ENCODE data around the gene MAGEB1. TPM values are rescaled to one million over a fixed set of nuclear protein-coding genes. Genes with fewer than 3 reads are reported as not detected.

The MAGEB1 gene
- polyA plus RNA-seq, 3 donors = not detected

GRCh38 chrX:30248854-30249253 is 1.9 kb downstream of the MAGEB1 start:
- H3K4me1 Mint-ChIP-seq = no peaks in the 10 kb centered on the region
- Histone ChIP-seq H3K4me2 (replicated peaks; ENCODE audit: extremely low read depth, low read length, poor library complexity, severe bottlenecking) (no peak overlapping the region), H3K4me3 (replicated peaks in 1 of 3; ENCODE audit: low read depth in 2 of 3, low read length in 3 of 3) (no peak overlapping the region), H3K27ac (ENCODE audit: low read depth in 1 of 2, low read length in 2 of 2) (no peak overlapping the region), H4K20me1 (ENCODE audit: insufficient read depth, low read length) (no peaks in the 10 kb centered on the region), H3K9me3 (replicated peaks in 1 of 2; ENCODE audit: control insufficient read depth in 1 of 2, insufficient read depth in 1 of 2, low read length in 2 of 2) (no peaks in the 10 kb centered on the region), H3K9ac (ENCODE audit: insufficient read depth, low read length, poor library complexity, severe bottlenecking) (no peak overlapping the region), H3K27me3 (ENCODE audit: control insufficient read depth in 2 of 2, insufficient read depth in 2 of 2, low read length in 2 of 2) (no peaks in the 10 kb centered on the region), H3K79me2 (ENCODE audit: insufficient read depth, low read length) (no peaks in the 10 kb centered on the region), H2AFZ (ENCODE audit: insufficient read depth, low read depth, low read length, poor library complexity, severe bottlenecking) (no peak overlapping the region), H3K4me1 (ENCODE audit: control insufficient read depth in 1 of 2, insufficient read depth in 2 of 2, low read length in 2 of 2) (no peaks in the 10 kb centered on the region), H3K36me3 (replicated peaks in 1 of 2; ENCODE audit: control insufficient read depth in 1 of 2, insufficient read depth in 2 of 2, low read length in 2 of 2) (no peaks in the 10 kb centered on the region)
- H3K9me3 Mint-ChIP-seq = peaks cover 0 to 12% (median 6%) of the 10 kb centered on the region in 7 donors
- no peak overlapping the region for H3K4me3 Mint-ChIP-seq
- no peaks in the 10 kb centered on the region for H3K36me3 Mint-ChIP-seq
- no peak for DNase-seq
- intact Hi-C loops (cut with micrococcal nuclease) = no loop called here
- peaks cover 2 to 3% (median 2%) of the 10 kb centered on the region in 3 donors for H3K27me3 Mint-ChIP-seq (ENCODE audit: low read depth in 3 of 3)
- no peak overlapping the region for H3K27ac Mint-ChIP-seq
- WGBS (ENCODE audit: insufficient coverage) = no CpG with 5 or more reads among the region's 4 CpGs
- TF ChIP-seq CTCF (IDR thresholded peaks at IDR 0.05) = no peak

GRCh38 chrX:30253257-30253656 is 6.3 kb downstream of the MAGEB1 start:
- Histone ChIP-seq H3K4me2 (replicated peaks; ENCODE audit: extremely low read depth, low read length, poor library complexity, severe bottlenecking) (no peak overlapping the region), H3K79me2 (ENCODE audit: insufficient read depth, low read length) (no peaks in the 10 kb centered on the region), H2AFZ (ENCODE audit: insufficient read depth, low read depth, low read length, poor library complexity, severe bottlenecking) (no peak overlapping the region), H3K9ac (ENCODE audit: insufficient read depth, low read length, poor library complexity, severe bottlenecking) (no peak overlapping the region), H3K27me3 (ENCODE audit: control insufficient read depth in 2 of 2, insufficient read depth in 2 of 2, low read length in 2 of 2) (no peaks in the 10 kb centered on the region), H4K20me1 (ENCODE audit: insufficient read depth, low read length) (no peaks in the 10 kb centered on the region), H3K27ac (ENCODE audit: low read depth in 1 of 2, low read length in 2 of 2) (no peak overlapping the region), H3K4me3 (replicated peaks in 1 of 3; ENCODE audit: low read depth in 2 of 3, low read length in 3 of 3) (no peak overlapping the region), H3K36me3 (replicated peaks in 1 of 2; ENCODE audit: control insufficient read depth in 1 of 2, insufficient read depth in 2 of 2, low read length in 2 of 2) (no peaks in the 10 kb centered on the region), H3K4me1 (ENCODE audit: control insufficient read depth in 1 of 2, insufficient read depth in 2 of 2, low read length in 2 of 2) (no peaks in the 10 kb centered on the region), H3K9me3 (replicated peaks in 1 of 2; ENCODE audit: control insufficient read depth in 1 of 2, insufficient read depth in 1 of 2, low read length in 2 of 2) (peaks cover 0 to 5% of the 10 kb centered on the region in 2 donors)
- H3K27ac Mint-ChIP-seq = no peak overlapping the region
- intact Hi-C loops (cut with micrococcal nuclease) = no loop called here
- H3K9me3 Mint-ChIP-seq = peaks cover 2 to 7% (median 5%) of the 10 kb centered on the region in 7 donors
- TF ChIP-seq CTCF (IDR thresholded peaks at IDR 0.05) = no peak
- H3K4me3 Mint-ChIP-seq = no peak overlapping the region
- no peaks in the 10 kb centered on the region for H3K4me1 Mint-ChIP-seq
- no peak for DNase-seq
- H3K36me3 Mint-ChIP-seq = no peaks in the 10 kb centered on the region
- peaks cover 0 to 3% (median 2%) of the 10 kb centered on the region in 3 donors for H3K27me3 Mint-ChIP-seq (ENCODE audit: low read depth in 3 of 3)
- WGBS (ENCODE audit: insufficient coverage) = no CpG with 5 or more reads among the region's 1 CpG

All from CD14-positive monocyte (primary cell).